PC-3 (cell line): ENCODE data around the gene HAP1. TPM values are rescaled to one million over a fixed set of nuclear protein-coding genes. Genes with fewer than 3 reads are reported as not detected.

ENCODE experiments used
- ATAC-seq: fragments of 200-7000 bp; cut with Tn5 transposase; 2 replicates; pipeline ENCODE4 v1.9.1; 2020; ENCODE audit warnings: mild to moderate bottlenecking, moderate library complexity
- BruUV-seq: library from RNA; stranded (reverse); fragments of 400-500 nt; replicated peaks from 2 replicates; lab custom pipeline; 2021; lab: Mats Ljungman, UMichigan
- CTCF ChIA-PET: fragments of 300-600 bp; sonication (Branson Sonifier 250); formaldehyde crosslinking; loops from one replicate; lab custom pipeline; 2022; ENCODE audit warnings: antibody characterized with exemption; lab: Charles Lee
- POLR2A ChIA-PET: fragments of 300-600 bp; sonication (Branson Sonifier 250); formaldehyde crosslinking; loops from one replicate; lab custom pipeline; 2022; ENCODE audit warnings: antibody characterized with exemption; ENCODE audit not compliant: unreplicated experiment; lab: Charles Lee
- DNase-seq: peaks from one replicate; pipeline ENCODE4 v3.0.0-alpha.2; 2015
- H2AFZ ChIP-seq: fragments of 300-600 bp; sonication (generic); 2 replicates; pipeline ENCODE4 v1.6.0; 2016; ENCODE audit warnings: antibody characterized with exemption, low read length
- H3F3A ChIP-seq: fragments of 300-600 bp; sonication (generic); one replicate; pipeline ENCODE4 v1.6.0; 2017; ENCODE audit warnings: antibody characterized with exemption, low read length, control low read depth, mild to moderate bottlenecking; ENCODE audit not compliant: unreplicated experiment
- H3K27ac ChIP-seq: fragments of 300-600 bp; sonication (generic); 2 replicates; pipeline ENCODE4 v1.5.1; 2016; ENCODE audit warnings: mild to moderate bottlenecking, low read length
- H3K27me3 ChIP-seq: fragments of 300-600 bp; sonication (generic); 2 replicates; pipeline ENCODE4 v1.6.1; 2016; ENCODE audit warnings: low read length, mixed read lengths
- H3K36me3 ChIP-seq: fragments of 300-600 bp; sonication (generic); 2 replicates; pipeline ENCODE4 v1.6.1; 2016; ENCODE audit warnings: low read depth, mixed run types, low read length, mixed read lengths
- H3K4me1 ChIP-seq: fragments of 300-600 bp; sonication (generic); 2 replicates; pipeline ENCODE4 v1.5.1; 2016; ENCODE audit warnings: low read length; ENCODE audit not compliant: insufficient read depth
- H3K4me2 ChIP-seq: fragments of 300-600 bp; sonication (generic); 2 replicates; pipeline ENCODE4 v1.6.0; 2016; ENCODE audit warnings: low read length
- H3K4me3 ChIP-seq: fragments of 300-600 bp; sonication (generic); 2 replicates; pipeline ENCODE4 v1.5.1; 2016; ENCODE audit warnings: mild to moderate bottlenecking, low read length, mixed read lengths
- H3K79me2 ChIP-seq: fragments of 300-600 bp; sonication (generic); 2 replicates; pipeline ENCODE4 v1.6.1; 2017; ENCODE audit warnings: low read length, mixed read lengths
- H3K9ac ChIP-seq: fragments of 300-600 bp; sonication (generic); 2 replicates; pipeline ENCODE4 v1.6.0; 2016; ENCODE audit warnings: mild to moderate bottlenecking, low read length
- H3K9me2 ChIP-seq: fragments of 300-600 bp; sonication (generic); replicated peaks from 2 replicates; pipeline ENCODE4 v1.6.1; 2016; ENCODE audit warnings: mixed run types, low read length, mixed read lengths
- H3K9me3 ChIP-seq: fragments of 300-600 bp; sonication (generic); 2 replicates; pipeline ENCODE4 v1.6.1; 2016; ENCODE audit warnings: low read length, mixed read lengths
- H4K20me1 ChIP-seq: fragments of 300-600 bp; sonication (generic); 2 replicates; pipeline ENCODE4 v1.6.1; 2016; ENCODE audit warnings: low read length, mixed read lengths
- CTCF ChIP-seq: fragments of 300-600 bp; sonication (generic); conservative IDR thresholded peaks from 2 replicates; pipeline ENCODE4 v1.5.1; 2017; ENCODE audit warnings: antibody characterized with exemption, low read depth, mild to moderate bottlenecking, low read length
- EZH2 ChIP-seq: fragments of 300-600 bp; sonication (generic); IDR thresholded peaks from one replicate; pipeline ENCODE4 v1.6.1; 2017; ENCODE audit warnings: antibody characterized with exemption, mild to moderate bottlenecking, low read length; ENCODE audit not compliant: unreplicated experiment
- EZH2phosphoT487 ChIP-seq: fragments of 300-600 bp; sonication (generic); IDR thresholded peaks from 2 replicates; pipeline ENCODE4 v1.6.1; 2018; ENCODE audit warnings: mild to moderate bottlenecking, antibody characterized with exemption, low read length, borderline replicate concordance
- intact Hi-C: fragments of 100-400 bp; cut with micrococcal nuclease; formaldehyde crosslinking; loops from 2 replicates; pipeline ENCODE4 v1.9.0; 2023
- total RNA-seq: library from RNA; depleted of rRNA; stranded (reverse); fragments of >200 nt; gene quantifications from 2 replicates; pipeline ENCODE4 v1.2.3, GENCODE V29; 2014

HAP1 gene
- total RNA-seq, 1 experiment from 2014 or later = 1.2 TPM

DNA sequence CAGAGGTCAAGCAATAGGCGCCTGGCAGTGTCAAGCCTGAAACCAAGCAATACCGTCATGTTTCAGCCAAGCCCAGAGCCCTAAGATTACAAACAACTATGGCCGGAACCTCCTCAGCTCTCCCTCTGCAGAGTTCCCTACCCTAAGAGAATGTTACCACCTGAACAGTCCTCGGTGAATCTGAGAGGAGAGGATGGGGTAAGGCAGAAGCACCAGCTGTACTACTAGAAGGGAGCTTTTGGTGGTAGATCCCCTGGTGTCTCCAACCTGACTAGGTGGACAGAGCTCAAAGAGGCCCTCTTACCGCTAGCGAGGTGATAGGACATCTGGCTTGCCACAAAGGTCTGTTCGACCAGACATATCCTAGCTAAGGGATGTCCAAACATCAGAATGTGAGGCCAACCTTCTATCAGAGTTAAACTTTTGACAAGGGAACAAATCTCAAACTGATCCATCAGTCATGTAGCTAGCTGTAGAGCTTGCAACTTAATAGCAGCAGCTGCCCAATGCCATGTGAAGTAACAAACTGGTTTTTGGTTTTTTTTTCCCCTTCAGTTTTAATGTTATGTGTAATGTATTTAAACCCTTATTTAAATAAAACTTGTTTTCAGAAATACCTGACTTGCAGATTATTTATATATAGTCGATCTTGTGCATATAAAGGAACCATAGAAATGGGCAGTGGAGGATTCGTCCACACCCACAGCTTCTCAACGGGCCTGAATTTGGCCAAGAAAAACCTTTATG is 43.2 kb downstream of the HAP1 start:
- no peak for DNase-seq
- Histone ChIP-seq H3K79me2 (peaks cover 28% of the 10 kb centered on the region), H3K4me2 (peak overlapping the region; percentile 96; the same call in 1 of the 2 replicates), H3F3A (peaks cover 33% of the 10 kb centered on the region), H3K4me1 (peaks cover 6% of the 10 kb centered on the region; the same call in 1 of the 2 replicates), H3K27me3 (no peaks in the 10 kb centered on the region), H2AFZ (no peak overlapping the region), H3K9me3 (no peaks in the 10 kb centered on the region), H3K27ac (no peak overlapping the region), H4K20me1 (peaks cover 32% of the 10 kb centered on the region), H3K36me3 (peaks cover 33% of the 10 kb centered on the region), H3K9ac (no peak overlapping the region), H3K4me3 (peak overlapping the region; percentile 97; the same call in 1 of the 2 replicates), H3K9me2 (no peaks in the 10 kb centered on the region)
- ATAC-seq = no peak
- TF ChIP-seq EZH2phosphoT487 (no peak), CTCF (no peak), EZH2 (no peak)
- BruUV-seq = no TSS peak
- ChIA-PET POLR2A (no interaction called here), CTCF (interaction anchor here (0.7 kb wide), 1 partner anchor 227 kb away, joined by 3 read pairs; the partner anchor contains the start of gene ACLY)
- intact Hi-C loops = no loop called here

DNA sequence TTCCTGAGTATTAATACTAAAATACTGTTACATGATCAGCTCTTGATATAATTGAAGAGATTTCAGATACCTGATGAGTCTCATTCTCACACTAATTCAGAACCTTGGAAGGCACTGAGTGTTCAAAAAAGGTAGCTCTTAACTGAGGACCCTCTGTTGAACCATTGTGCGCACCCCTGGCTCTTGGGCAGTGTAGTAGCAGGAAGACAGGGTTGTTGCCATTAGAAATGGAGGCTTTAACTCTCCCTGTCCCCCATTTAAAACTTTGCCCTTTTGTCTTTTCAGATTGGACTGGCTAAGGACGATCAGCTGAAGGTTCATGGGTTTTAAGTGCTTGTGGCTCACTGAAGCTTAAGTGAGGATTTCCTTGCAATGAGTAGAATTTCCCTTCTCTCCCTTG is 43.9 kb downstream of the HAP1 start:
- peaks cover 33% of the 10 kb centered on the region for H3K36me3 ChIP-seq
- ChIA-PET CTCF (no interaction called here), POLR2A (no interaction called here)
- no peak overlapping the region for H2AFZ ChIP-seq
- peak overlapping the region; percentile 100; the same call in 1 of the 2 replicates for H3K9ac ChIP-seq
- peaks cover 28% of the 10 kb centered on the region for H3K79me2 ChIP-seq
- peaks cover 6% of the 10 kb centered on the region; the same call in 1 of the 2 replicates for H3K4me1 ChIP-seq
- BruUV-seq = no TSS peak
- no peaks in the 10 kb centered on the region for H3K9me3 ChIP-seq
- peaks cover 33% of the 10 kb centered on the region for H3F3A ChIP-seq
- H3K4me3 ChIP-seq = peak overlapping the region; percentile 97
- no peaks in the 10 kb centered on the region for H3K9me2 ChIP-seq
- intact Hi-C loops = no loop called here
- DNase-seq (no peak), ATAC-seq (no peak)
- H4K20me1 ChIP-seq = peaks cover 32% of the 10 kb centered on the region
- TF ChIP-seq CTCF (no peak), EZH2 (no peak), EZH2phosphoT487 (no peak)
- H3K27ac ChIP-seq = 0 out of 2 replicates have a peak overlapping the region, but pooled peaks have one; percentile 13
- H3K4me2 ChIP-seq = peak overlapping the region; percentile 96
- no peaks in the 10 kb centered on the region for H3K27me3 ChIP-seq
